Measurements from ENCODE around the gene SPTSSA.
"Not testable (repeated sequence)": the region's sequence is repeated elsewhere in the genome, so short reads cannot be mapped to it uniquely, and the experiment has no call there.

The SPTSSA gene

DNA sequence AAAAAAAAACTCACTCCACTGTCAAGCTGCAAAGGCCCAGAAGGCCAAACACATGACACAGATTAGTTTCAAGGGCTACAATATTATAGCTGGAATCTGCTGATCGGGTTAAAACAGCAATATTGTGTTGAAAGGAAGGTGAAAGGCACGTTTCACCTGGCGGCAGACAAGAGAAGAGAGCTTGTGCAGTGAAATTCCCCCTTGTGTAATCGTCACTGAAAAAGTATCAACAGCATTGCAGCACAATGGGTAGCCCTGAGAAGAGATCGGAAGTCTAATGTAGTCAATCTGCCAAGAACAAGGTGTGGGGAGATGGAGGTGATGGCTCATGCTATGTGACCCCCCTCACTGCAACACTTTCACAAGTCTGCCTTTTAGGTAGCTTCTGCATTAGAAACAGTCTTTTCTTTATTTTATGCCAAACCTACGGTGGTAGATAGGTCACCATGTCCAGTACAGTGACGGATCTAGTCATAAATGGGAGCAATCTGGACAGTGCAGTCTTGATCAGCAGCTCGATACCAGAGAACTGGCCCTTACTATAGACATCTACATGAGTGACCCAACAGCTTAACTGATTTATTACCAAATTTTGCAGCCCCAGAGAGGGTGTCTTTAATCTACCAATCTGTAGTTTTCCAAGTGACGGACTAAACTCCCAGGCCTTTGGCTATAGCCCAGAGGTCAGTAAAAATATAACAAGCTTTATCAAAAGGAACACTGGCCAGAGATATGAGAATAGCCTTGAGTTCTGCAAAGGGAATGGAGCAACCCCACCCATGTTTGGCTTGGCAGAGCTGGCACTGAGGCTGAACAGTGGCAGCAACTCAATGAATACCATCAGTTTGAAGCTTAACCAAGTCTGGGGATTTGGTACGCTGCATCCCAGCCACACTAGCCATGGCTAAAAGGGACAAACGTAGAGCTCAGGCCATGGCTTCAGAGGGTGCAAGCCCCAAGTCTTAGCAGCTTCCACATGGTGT is 35.4 kb downstream of the SPTSSA start:
- DNase-seq = no peak

DNA sequence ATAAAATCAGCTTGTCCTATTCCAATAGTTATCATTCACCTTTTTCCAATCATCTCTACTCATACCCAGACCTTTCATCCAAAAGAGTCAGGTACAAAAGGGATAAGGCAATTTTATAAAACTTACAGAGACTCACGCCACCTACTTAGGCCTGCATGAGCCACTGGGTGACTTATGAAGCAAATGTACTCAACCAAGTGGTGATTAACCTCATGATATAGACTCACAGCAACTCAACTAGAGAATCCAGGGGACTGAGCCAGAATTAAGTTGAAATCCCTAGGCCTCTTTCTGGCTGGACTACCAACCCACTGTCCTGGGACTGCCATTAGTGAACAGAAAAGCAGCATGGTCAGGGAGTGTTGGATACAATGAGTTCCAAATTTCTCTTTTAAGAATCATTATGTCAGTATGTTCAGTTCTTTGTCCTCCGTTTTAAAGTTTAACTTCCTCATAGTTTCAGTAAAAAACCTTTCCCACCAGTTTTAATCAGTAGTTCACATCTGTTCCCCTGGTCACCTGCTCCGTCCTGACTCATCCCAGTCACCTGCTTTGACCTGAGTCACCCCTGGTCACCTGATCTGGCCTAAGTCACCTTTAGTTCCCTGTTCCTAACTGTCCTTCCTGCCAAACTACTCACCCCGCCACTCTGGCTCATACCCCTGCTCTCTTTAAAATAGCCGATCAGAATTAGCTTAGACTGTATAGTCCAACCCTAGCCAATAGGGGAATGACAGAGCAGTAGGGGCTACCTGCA is 36.8 kb downstream of the SPTSSA start:
- no peak for DNase-seq

DNA sequence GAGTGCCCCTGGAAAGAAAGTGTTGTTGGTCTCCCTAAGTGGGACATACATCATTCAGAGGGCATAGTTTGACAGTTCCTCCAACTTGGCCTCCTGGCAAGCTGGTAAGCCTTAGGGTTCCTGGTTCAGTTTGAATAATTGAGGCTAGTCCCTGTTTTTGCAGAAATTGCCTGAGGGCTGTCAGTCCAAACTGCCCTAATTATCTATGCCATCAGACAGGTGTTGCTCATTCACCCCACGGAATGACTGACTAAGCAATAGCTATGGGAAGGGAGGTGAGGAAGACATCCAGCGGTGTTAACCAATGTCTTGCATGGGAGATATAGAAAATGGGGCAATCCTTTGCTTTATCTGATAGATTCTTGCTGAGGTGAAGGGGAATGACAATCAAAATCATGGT is 37.6 kb downstream of the SPTSSA start:
- no peak for DNase-seq

DNA sequence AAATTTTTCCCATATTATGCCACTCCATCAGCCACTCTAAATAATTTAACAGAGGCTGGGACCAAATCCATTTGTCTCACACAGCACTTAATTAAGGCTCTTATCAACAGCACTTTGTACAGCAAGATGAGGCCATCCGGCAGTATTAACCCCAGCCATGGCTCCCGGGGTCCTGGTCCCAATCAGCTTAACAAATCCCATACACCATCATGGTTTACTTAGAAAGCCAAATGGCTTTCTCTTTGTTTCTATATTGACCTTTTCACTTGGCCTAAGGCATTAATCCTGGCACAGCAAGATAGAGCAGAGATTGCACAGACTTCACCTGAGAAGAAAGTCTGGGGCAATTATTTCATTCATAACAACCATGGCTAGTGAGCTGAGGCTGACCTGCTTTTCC is 38.6 kb downstream of the SPTSSA start:
- no peak for DNase-seq

DNA sequence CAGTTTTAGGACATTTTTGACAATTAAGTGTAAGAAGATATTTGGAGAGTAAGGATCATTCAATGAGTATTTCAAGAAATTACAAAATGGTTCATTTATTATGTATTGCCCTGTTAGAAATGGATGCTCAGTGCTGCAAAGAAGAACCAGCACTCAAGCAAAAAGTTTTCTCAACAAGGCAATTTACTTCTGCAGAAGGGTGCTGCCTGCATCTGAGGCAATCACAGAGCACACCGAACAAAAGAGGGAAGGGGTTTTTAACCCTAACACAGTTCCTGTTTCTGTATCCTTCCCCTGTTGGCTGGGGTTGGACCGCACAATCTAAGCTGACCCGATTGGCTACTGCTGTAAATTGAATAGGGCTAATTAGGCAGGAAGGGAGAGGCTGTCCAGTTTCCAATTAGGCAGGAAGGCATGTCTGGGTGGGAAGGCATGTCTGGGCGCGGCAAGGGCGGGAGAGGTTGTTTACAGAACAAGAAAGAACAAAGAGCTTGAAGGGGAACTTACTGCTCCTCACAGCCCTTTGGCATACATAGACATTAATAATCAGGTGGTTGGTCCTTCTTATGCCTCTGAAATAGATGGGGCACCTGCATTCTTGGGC is 41.4 kb downstream of the SPTSSA start:
- DNase-seq = no peak

DNA sequence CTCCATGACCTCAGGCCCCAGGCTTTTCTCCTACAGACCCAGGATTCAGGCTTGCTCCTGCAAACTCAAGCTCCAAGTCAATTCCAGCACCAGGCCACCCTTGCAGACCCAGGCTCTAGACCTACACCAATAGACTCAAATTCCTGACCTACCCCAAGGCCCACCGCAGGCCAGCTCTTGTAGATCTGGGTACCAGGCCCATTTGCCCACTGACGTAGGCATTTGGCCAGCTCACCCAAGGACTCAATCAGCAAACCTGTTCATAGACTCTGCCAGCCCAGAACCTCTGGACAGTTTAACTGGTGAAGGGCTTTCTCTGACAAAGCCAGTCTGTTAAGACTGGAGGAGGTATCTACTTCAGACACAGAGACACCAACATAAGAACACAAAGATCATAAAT is 52.3 kb downstream of the SPTSSA start:
- no peak for DNase-seq

DNA sequence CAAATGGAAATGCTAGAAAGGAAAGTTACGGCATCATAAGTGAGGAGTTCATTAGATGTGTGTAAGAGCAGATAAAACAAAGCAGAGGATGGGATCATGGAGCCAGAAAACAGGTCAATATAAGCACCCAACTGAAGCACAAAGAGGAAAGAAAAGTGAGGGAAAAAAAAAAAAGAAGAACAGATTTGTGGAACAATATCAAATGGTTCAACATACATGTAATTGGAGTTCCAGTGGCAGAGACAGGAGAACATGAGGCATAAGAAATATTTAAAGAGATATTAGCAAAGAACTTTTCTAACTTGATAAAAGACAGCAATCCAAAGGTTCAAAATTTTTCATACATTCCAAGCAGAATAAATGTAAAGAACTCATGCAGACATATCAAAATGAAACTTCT is 54.1 kb downstream of the SPTSSA start:
- no peak for DNase-seq

DNA sequence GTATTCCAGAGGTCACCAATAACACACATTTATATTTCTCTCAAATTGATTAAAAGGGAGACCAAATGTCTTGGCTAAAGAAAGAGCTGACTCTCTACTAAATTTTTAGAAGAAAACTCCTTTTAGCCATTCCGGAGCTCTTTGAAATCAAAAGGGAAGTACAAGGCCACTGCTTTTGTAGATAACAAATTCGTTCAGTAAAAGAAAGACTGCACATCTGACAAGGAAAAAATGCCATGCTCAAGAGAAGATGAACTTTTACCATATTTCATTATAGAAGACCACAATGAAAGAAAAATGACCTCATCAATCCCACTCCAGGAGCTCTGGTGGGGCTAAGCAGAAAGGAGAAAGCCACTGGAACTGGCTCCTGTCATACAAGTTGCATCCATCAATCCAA is 57.6 kb downstream of the SPTSSA start:
- DNase-seq = no peak

DNA sequence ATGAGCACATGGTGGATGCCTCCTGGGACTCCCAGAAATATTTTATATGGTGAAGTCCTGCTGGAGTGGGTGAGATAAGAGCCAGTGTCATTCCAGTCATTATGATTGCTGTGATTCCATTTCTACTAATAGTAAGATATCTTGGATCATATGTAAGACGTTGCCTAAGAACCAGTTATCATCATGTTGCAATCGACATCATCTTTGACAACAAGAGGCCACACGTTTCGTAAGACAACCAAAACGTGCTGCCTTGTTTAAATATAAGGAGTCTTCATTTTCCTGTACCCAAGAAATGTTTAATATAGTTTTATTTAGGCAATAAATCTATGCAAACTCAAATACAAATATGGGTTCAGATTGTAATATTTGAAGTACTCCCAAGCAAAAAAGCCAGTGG is 58.4 kb downstream of the SPTSSA start:
- DNase-seq = no peak

DNA sequence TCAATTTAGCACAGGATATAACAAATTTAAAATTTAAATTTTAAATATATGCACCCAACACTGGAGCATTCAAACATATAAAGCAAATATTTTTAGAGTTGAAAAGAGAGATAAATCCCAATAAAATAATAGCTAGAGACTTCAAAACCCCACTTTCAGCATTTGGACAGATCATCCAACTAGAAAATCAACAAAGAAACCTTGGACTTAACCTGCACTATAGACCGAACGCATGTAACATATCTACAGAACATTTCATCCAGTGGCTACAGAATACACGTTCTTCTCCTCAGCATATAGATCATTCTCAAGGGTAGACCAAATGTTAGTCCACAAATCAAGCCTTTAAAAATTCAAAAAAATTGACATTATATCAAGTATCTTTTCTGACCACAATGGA is 64.0 kb downstream of the SPTSSA start:
- DNase-seq = no peak

DNA sequence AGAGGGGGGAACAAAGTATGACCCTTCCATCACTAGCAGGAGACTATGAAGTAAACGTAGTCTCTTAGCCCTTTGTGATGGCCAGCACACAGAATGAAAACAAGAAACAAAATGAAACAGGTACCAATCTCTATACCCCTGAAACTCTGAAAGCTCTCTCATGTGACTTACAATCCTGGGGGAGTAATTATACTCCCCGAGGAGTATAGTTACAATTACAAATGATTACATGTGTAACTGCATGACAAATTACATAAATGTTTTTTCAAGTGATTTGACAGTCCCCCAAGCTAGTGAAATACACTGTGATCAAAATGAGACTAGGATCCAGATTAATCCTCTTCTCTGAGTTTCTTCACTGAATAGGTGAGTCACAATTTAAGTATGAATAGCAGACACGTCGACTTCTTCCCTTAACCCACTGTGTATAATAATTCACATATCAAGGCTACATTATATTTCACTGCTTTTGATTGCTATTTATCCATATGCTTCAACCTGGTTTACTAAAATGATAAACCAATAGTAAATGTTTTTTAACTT is 74.0 kb downstream of the SPTSSA start:
- DNase-seq = no peak

DNA sequence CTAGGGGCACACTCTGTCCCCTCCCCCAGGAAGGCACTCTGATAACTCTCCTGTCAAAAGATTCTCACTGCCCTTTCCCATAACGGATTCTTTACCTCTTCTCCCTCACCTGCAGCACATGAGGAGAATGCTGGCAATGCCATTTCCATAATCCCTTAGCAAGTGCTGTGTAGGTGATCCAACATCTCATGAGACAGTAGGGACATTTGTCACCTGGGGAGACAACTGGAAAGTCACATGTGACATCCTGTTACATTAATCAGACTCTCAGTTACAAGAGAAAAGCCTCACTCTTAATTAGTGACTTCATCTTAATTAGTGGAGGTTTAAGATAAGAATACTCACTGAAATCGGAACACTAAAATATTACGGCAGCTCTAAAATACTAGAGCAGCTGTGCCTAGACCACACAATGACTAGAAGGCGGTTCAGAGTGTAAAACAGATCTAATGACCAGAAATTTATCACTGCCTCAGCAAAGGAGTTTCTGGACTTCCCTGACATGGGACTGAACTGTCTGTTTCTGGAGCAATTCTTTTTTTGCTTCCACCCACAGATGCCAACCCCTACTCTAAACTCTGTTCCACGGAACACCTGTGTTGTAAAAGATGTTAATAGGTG is 75.1 kb downstream of the SPTSSA start:
- DNase-seq = no peak

DNA sequence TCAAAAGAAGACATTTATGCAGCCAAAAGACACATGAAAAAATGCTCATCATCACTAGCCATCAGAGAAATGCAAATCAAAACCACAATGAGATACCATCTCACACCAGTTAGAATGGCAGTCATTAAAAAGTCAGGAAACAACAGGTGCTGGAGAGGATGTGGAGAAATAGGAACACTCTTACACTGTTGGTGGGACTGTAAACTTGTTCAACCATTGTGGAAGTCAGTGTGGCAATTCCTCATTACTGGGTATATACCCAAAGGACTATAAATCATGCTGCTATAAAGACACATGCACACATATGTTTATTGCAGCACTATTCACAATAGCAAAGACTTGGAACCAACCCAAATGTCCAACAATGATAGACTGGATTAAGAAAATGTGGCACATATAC is 76.2 kb downstream of the SPTSSA start:
- DNase-seq = not testable (repeated sequence)

DNA sequence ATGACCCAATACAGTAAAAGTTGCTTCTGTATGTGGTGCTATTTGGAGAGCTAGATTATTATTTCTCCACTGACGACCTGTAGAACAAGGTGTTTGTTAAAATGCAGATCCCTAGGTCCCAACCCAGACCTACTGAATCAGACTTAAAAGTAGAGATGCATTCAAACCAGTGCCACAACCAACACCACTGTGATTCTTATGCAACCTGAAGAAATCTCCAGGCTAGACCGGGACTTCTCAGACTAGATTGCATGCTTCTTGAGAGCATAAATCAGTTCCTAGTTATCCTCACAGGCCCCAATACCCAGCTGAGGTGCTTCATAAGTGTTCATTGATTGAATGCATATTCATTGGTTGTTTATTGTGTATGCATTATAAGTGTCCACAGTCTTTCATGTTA is 78.2 kb downstream of the SPTSSA start:
- no peak for DNase-seq
